Chondrocyte (in vitro differentiated cells): Measurements from ENCODE around the gene CEACAM6. TPM values are rescaled to one million over a fixed set of nuclear protein-coding genes. Genes with fewer than 3 reads are reported as not detected.
A peak's percentile ranks its signal among the peaks of the same experiment; 100 is the strongest.

Experiments used
- DNase-seq: peaks from one replicate; pipeline ENCODE4 v3.0.0; 2021; ENCODE audit warnings: mixed read lengths, low spot score
- H3K27ac Mint-ChIP-seq: one replicate; pipeline ENCODE4 v1.8.0; 2021; ENCODE audit warnings: mild to moderate bottlenecking, moderate library complexity, mixed read lengths; ENCODE audit not compliant: unreplicated experiment
- H3K27me3 Mint-ChIP-seq: 2 replicates; pipeline ENCODE4 v1.8.0; 2021; ENCODE audit warnings: low read depth, mixed read lengths
- H3K36me3 Mint-ChIP-seq: 2 replicates; pipeline ENCODE4 v1.8.0; 2021; ENCODE audit warnings: low read depth, mixed read lengths
- H3K4me1 Mint-ChIP-seq: 2 replicates; pipeline ENCODE4 v1.8.0; 2021; ENCODE audit warnings: low read depth, mild to moderate bottlenecking, mixed read lengths
- H3K4me3 Mint-ChIP-seq: one replicate; pipeline ENCODE4 v1.8.0; 2021; ENCODE audit warnings: mild to moderate bottlenecking, moderate library complexity, mixed read lengths; ENCODE audit not compliant: unreplicated experiment
- H3K9me3 Mint-ChIP-seq: 2 replicates; pipeline ENCODE4 v1.8.0; 2021; ENCODE audit warnings: low read depth, mixed read lengths
- total RNA-seq: library from RNA; stranded (reverse); gene quantifications from 3 replicates; pipeline ENCODE4 v1.2.1, GENCODE V29; 2021
- TF ChIP-seq, protein P1 (sequence below): fragments of 200-600 bp; sonication (generic); IDR thresholded peaks from 2 replicates; pipeline ENCODE4 v1.5.0; 2021; ENCODE audit warnings: antibody characterized with exemption, mild to moderate bottlenecking, moderate library complexity

CEACAM6 gene
- total RNA-seq, 1 donor from 2014 or later = not detected

DNA sequence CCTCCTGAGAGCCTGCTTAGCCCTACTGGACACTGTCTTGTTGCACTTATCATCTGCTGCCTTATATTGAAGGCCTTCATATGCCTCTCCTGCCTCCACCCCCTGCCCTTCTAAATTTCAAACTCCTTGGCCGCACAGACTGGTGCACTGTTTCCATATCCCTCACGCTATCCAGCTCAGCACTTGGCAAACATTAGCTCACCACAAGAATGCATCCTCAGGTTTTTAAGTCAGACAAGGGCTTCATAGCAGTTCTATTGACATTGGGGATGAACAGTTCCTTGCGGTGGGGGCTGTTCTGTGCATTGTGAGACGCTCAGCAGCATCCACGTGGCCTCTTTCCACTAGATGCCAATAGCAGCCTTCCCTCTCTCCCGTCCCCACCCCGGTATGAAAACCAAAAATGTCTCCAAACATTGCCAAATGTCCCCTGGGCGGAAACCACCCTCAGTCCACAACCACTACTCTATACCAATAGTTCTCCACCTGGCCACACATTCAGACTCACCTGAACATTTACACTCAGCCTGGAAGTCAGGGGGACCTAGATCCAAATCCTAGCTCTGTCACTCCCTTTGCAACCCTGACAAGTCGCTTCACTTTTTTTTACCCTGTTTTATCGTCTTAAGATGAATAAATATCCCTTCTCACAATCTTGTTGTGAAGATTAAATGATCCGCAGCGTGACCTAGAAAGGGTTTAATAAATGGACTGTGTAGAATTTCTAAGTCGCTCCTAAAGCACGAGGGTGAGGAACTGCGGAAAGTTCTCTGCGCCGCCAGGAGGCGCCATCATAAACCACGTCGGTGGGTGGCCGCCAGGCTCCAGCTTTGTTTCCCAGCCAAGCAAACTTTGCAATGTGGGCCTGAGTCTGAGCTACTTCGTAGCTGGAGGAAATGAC, 37.4 kb downstream of the CEACAM6 start:
- H3K27ac Mint-ChIP-seq = no peak overlapping the region
- no peak overlapping the region for H3K4me3 Mint-ChIP-seq
- TF ChIP-seq, protein P1, sequence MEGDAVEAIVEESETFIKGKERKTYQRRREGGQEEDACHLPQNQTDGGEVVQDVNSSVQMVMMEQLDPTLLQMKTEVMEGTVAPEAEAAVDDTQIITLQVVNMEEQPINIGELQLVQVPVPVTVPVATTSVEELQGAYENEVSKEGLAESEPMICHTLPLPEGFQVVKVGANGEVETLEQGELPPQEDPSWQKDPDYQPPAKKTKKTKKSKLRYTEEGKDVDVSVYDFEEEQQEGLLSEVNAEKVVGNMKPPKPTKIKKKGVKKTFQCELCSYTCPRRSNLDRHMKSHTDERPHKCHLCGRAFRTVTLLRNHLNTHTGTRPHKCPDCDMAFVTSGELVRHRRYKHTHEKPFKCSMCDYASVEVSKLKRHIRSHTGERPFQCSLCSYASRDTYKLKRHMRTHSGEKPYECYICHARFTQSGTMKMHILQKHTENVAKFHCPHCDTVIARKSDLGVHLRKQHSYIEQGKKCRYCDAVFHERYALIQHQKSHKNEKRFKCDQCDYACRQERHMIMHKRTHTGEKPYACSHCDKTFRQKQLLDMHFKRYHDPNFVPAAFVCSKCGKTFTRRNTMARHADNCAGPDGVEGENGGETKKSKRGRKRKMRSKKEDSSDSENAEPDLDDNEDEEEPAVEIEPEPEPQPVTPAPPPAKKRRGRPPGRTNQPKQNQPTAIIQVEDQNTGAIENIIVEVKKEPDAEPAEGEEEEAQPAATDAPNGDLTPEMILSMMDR = peak; percentile 64
- H3K4me1 Mint-ChIP-seq = no peaks in the 10 kb centered on the region
- no peaks in the 10 kb centered on the region for H3K36me3 Mint-ChIP-seq
- no peaks in the 10 kb centered on the region for H3K9me3 Mint-ChIP-seq
- peaks cover 55% of the 10 kb centered on the region for H3K27me3 Mint-ChIP-seq
- DNase-seq = no peak

DNA sequence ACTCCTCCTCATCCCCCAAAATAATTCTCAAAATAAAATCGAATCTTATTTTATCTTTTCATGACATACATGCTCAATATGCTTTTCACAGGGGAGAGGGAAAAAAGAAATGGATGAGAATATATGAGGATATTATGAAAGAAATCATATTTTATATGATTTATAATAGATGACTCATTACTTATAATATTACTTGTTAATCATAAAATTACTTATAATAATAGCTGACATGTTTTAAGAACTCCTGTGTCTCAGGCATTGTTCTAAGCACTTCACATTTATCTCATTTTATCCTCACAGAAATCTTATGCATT, 38.0 kb downstream of the CEACAM6 start:
- Mint-ChIP-seq H3K9me3 (no peaks in the 10 kb centered on the region), H3K4me3 (no peak overlapping the region), H3K36me3 (no peaks in the 10 kb centered on the region), H3K27me3 (peaks cover 55% of the 10 kb centered on the region), H3K27ac (no peak overlapping the region), H3K4me1 (no peaks in the 10 kb centered on the region)
- DNase-seq = no peak
- TF ChIP-seq, protein P1 = peak; percentile 18

DNA sequence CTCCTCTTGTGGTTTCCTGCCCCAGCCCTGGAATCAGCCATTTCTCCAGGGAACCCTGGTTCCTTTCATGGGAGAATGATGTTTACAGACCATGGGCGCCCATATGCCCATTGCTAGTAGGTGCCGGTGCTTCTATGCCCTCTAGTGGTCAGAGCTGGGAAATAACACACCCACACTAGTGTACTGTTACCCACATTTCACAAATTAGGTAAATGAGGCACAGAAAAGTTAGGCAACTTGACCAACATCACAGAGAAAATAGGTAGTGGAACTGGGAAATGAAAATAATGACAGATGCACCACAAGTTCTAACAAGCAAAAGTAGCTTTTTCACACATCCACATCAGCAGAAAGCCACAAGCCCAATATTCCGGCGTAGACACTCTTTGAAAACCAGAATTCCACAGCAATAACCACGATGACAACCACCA, 39.7 kb downstream of the CEACAM6 start:
- TF ChIP-seq, protein P1 = peak; percentile 83
- no peak for DNase-seq
- Mint-ChIP-seq H3K9me3 (no peaks in the 10 kb centered on the region), H3K4me3 (no peak overlapping the region), H3K36me3 (no peaks in the 10 kb centered on the region), H3K4me1 (no peaks in the 10 kb centered on the region), H3K27ac (no peak overlapping the region), H3K27me3 (peaks cover 46% of the 10 kb centered on the region)

DNA sequence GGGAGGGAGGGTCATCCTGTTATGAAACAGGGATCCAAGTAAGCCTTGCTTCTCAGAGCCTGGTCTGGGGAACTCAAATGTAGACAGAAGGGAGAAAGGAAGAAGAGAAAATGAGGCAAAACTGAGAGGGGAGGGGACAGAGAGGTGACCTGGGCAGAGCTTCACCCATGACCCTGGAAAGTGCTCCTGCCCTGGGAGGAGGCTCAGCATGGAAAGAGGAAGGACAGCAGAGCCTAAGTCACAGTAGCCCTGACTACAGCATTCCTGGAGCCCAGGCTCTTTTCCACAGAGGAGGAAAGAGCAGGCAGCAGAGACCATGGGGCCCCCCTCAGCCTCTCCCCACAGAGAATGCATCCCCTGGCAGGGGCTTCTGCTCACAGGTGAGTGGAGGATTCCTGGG, 41.0 kb downstream of the CEACAM6 start, which contains the start of gene CEACAM3:
CEACAM3 (plus strand) TSS at position 226 of the 400 bp plus-strand sequence; CDS start at position 317, 91 bp downstream.
- H3K4me3 Mint-ChIP-seq = no peak within 1 kb of the TSS
- TF ChIP-seq, protein P1 = no peak
- H3K27me3 Mint-ChIP-seq = peaks cover 53% of the 10 kb centered on the region
- no peak for DNase-seq
- no peaks in the 10 kb centered on the region for H3K4me1 Mint-ChIP-seq
- H3K9me3 Mint-ChIP-seq = no peaks in the 10 kb centered on the region
- H3K27ac Mint-ChIP-seq = no peak within 1 kb of the TSS
- H3K36me3 Mint-ChIP-seq = no peaks in the 10 kb centered on the region

DNA sequence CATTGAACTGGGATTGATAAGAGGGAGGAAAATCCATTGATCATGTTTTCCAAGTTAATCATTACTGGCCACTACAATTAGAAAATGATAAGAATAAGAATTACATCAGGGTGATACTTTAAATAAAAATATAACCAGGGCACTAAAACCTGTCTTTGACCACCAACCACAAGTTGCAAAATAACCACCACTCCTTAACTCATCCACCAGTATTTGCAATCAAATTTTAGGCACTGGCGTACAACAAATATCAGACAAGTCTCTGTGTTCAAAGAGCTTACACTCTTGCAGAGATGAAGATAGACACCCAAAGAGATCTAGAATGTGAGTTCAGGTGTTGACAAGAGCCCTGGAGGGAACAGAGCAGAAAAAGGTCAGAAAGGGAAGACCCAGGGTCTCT, 41.6 kb downstream of the CEACAM6 start:
- TF ChIP-seq, protein P1 = no peak
- H3K27ac Mint-ChIP-seq = no peak overlapping the region
- no peaks in the 10 kb centered on the region for H3K36me3 Mint-ChIP-seq
- DNase-seq = no peak
- H3K4me3 Mint-ChIP-seq = no peak overlapping the region
- H3K4me1 Mint-ChIP-seq = no peaks in the 10 kb centered on the region
- peaks cover 55% of the 10 kb centered on the region for H3K27me3 Mint-ChIP-seq
- H3K9me3 Mint-ChIP-seq = no peaks in the 10 kb centered on the region
